ENCODE data around the gene SV2C. TPM values are rescaled to one million over a fixed set of nuclear protein-coding genes. Genes with fewer than 3 reads are reported as not detected.

Gene SV2C
- total RNA-seq, 2 donors from 2014 or later: 0.52 TPM; not detected in 1

GRCh38 chr5:76289692-76290091, 206.5 kb downstream of the SV2C start:
- no peaks in the 10 kb centered on the region for H3K27me3 ChIP-seq
- DNase-seq (no peak), ATAC-seq (no peak)
- H3K4me1 ChIP-seq: peaks cover 50% of the 10 kb centered on the region
- no peaks in the 10 kb centered on the region for H3K9me3 ChIP-seq
- WGBS, 2 donors: 62 to 67% methylated on average over 6 of the region's 6 CpGs
- no peak overlapping the region for H3K4me3 ChIP-seq
- TF ChIP-seq POLR2A (IDR thresholded peaks at IDR 0.05): no peak
- intact Hi-C loops (cut with DNase I): no loop called here
- no peaks in the 10 kb centered on the region for H3K36me3 ChIP-seq (replicated peaks in 1 of 2; ENCODE audit: insufficient read depth in 1 of 2, low read depth in 2 of 2)
- peak overlapping the region in 1 of 4 donors; percentile 73 for H3K27ac ChIP-seq

- Histone ChIP-seq H3K4me1 (peaks cover 50% of the 10 kb centered on the region), H3K27ac (peak overlapping the region; percentile 32 to 73 (median 40)), H3K27me3 (no peaks in the 10 kb centered on the region), H3K36me3 (replicated peaks in 1 of 2; ENCODE audit: insufficient read depth in 1 of 2, low read depth in 2 of 2) (no peaks in the 10 kb centered on the region), H3K4me3 (no peak overlapping the region), H3K9me3 (no peaks in the 10 kb centered on the region)
- ATAC-seq (peak; percentile 89), DNase-seq (peak; percentile 64 to 87 (median 77))
- WGBS, 2 donors: 5 to 20% methylated on average over 3 of the region's 3 CpGs
- intact Hi-C loops (cut with DNase I): no loop called here
- TF ChIP-seq POLR2A (IDR thresholded peaks at IDR 0.05) (no peak), CTCF (IDR thresholded peaks at IDR 0.05) (no peak)
Measured at GRCh38 chr5:76290321-76290757, 207.2 kb downstream of the SV2C start.

- intact Hi-C loops (cut with DNase I): no loop called here
- 56 to 59% methylated on average over 8 of the region's 8 CpGs for WGBS, 2 donors
- DNase-seq: peak; percentile 53 to 82 (median 70)
- no peaks in the 10 kb centered on the region for H3K27me3 ChIP-seq
- no peak for TF ChIP-seq POLR2A (IDR thresholded peaks at IDR 0.05)
- no peak for TF ChIP-seq CTCF (IDR thresholded peaks at IDR 0.05)
- ATAC-seq: peak; percentile 71
- H3K36me3 ChIP-seq (replicated peaks in 1 of 2; ENCODE audit: insufficient read depth in 1 of 2, low read depth in 2 of 2): no peaks in the 10 kb centered on the region
- no peak overlapping the region for H3K4me3 ChIP-seq
- H3K4me1 ChIP-seq: peaks cover 50% of the 10 kb centered on the region
- peak overlapping the region; percentile 1 to 73 (median 40) for H3K27ac ChIP-seq
- H3K9me3 ChIP-seq: no peaks in the 10 kb centered on the region
Measured at GRCh38 chr5:76291305-76292077, 208.3 kb downstream of the SV2C start.

GRCh38 chr5:76292620-76293322, 209.6 kb downstream of the SV2C start:
- peak in 1 of 4 donors; percentile 39 for DNase-seq
- WGBS, 2 donors: 63 to 83% methylated on average over 2 of the region's 2 CpGs
- no peak for ATAC-seq
- TF ChIP-seq POLR2A (IDR thresholded peaks at IDR 0.05): no peak
- no peak for TF ChIP-seq CTCF (IDR thresholded peaks at IDR 0.05)
- peak overlapping the region in 2 of 4 donors; percentile 32 to 73 for H3K27ac ChIP-seq
- peaks cover 50% of the 10 kb centered on the region for H3K4me1 ChIP-seq
- no peak overlapping the region for H3K4me3 ChIP-seq
- no peaks in the 10 kb centered on the region for H3K9me3 ChIP-seq
- intact Hi-C loops (cut with DNase I): no loop called here
- no peaks in the 10 kb centered on the region for H3K27me3 ChIP-seq
- H3K36me3 ChIP-seq (replicated peaks in 1 of 2; ENCODE audit: insufficient read depth in 1 of 2, low read depth in 2 of 2): no peaks in the 10 kb centered on the region

GRCh38 chr5:76294573-76294972, 211.4 kb downstream of the SV2C start:
- Histone ChIP-seq H3K4me3 (no peak overlapping the region), H3K4me1 (peaks cover 49% of the 10 kb centered on the region), H3K9me3 (no peaks in the 10 kb centered on the region), H3K36me3 (replicated peaks in 1 of 2; ENCODE audit: insufficient read depth in 1 of 2, low read depth in 2 of 2) (no peaks in the 10 kb centered on the region), H3K27ac (no peak overlapping the region), H3K27me3 (no peaks in the 10 kb centered on the region)
- DNase-seq (peak in 1 of 4 donors; percentile 25), ATAC-seq (no peak)
- 69 to 70% methylated on average over 4 of the region's 4 CpGs for WGBS, 2 donors
- intact Hi-C loops (cut with DNase I): no loop called here
- no peak for TF ChIP-seq POLR2A (IDR thresholded peaks at IDR 0.05)
- no peak for TF ChIP-seq CTCF (IDR thresholded peaks at IDR 0.05)
